Measurements from ENCODE around the gene ST6GALNAC6.

DNA sequence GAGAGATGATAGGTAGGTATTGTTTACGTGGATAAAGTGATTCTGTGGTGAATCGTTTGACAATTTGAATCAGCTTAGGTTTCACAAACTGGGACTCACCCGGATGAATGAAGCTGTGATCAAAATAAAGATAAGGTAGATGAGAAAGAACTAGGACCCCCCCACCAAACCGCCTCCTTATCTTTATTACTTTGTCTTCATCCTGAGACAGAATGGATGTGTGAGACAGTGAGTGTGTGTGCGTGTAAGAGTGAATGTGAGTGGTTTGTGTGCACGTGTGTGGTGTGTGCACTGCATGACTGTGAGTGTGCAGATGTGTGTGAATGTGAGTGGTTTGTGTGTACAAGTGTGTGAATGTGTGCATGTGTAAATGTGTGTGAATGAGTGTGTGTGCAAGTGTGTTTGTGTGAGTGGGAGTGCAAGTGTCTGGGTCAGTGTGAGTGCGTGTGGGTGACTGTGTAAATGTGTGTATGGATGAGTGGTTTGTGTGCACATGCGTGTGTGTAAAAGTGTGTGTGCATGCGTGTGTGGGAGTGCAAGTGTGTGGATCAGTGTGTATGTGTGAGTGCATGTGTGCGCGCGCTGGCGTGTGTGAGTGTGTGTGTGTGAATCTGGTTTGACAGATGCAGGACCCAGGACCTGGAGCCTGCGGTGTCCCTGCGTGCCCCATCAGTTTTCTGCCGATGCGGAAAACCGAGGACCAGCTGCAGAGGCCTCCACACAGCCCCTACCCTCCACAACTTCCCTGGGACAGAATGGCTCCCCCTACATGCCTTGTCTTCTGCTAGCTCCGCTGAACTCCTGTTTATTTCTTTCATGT is 33.5 kb downstream of the ST6GALNAC6 start:
- TF ChIP-seq, protein P1, sequence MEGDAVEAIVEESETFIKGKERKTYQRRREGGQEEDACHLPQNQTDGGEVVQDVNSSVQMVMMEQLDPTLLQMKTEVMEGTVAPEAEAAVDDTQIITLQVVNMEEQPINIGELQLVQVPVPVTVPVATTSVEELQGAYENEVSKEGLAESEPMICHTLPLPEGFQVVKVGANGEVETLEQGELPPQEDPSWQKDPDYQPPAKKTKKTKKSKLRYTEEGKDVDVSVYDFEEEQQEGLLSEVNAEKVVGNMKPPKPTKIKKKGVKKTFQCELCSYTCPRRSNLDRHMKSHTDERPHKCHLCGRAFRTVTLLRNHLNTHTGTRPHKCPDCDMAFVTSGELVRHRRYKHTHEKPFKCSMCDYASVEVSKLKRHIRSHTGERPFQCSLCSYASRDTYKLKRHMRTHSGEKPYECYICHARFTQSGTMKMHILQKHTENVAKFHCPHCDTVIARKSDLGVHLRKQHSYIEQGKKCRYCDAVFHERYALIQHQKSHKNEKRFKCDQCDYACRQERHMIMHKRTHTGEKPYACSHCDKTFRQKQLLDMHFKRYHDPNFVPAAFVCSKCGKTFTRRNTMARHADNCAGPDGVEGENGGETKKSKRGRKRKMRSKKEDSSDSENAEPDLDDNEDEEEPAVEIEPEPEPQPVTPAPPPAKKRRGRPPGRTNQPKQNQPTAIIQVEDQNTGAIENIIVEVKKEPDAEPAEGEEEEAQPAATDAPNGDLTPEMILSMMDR (IDR thresholded peaks at IDR 0.05 in 2 of 3, conservative IDR thresholded peaks at IDR 0.05 in 1 of 3; ENCODE audit: borderline replicate concordance in 1 of 3, insufficient read depth in 1 of 3, low read depth in 2 of 3, low read length in 2 of 3): no peak
- TF ChIP-seq SP1 (IDR thresholded peaks at IDR 0.05; ENCODE audit: low read depth) (no peak), YY1 (IDR thresholded peaks at IDR 0.05; ENCODE audit: extremely low read depth, insufficient replicate concordance, low read depth, low read length) (no peak), REST (IDR thresholded peaks at IDR 0.05; ENCODE audit: low read depth) (no peak), POLR2A (IDR thresholded peaks at IDR 0.05; ENCODE audit: borderline replicate concordance, extremely low read depth, insufficient read depth, insufficient read length) (no peak), SIN3A (IDR thresholded peaks at IDR 0.05; ENCODE audit: low read depth) (no peak), CBX3 (IDR thresholded peaks at IDR 0.05; ENCODE audit: low read depth) (no peak)
